ENCODE measurements around the gene SLC2A6.

Gene SLC2A6

GRCh38 chr9:133495327-133496293 lies 16.7 kb upstream of the SLC2A6 start:
- DNase-seq = no peak

GRCh38 chr9:133494636-133495326 lies 15.9 kb upstream of the SLC2A6 start:
- DNase-seq = no peak

GRCh38 chr9:133493845-133494540 lies 15.1 kb upstream of the SLC2A6 start:
- no peak for DNase-seq

GRCh38 chr9:133493428-133493827 lies 14.5 kb upstream of the SLC2A6 start:
- DNase-seq = no peak

GRCh38 chr9:133492061-133493021 lies 13.4 kb upstream of the SLC2A6 start:
- DNase-seq = no peak

GRCh38 chr9:133491656-133491925 lies 12.7 kb upstream of the SLC2A6 start:
- DNase-seq = no peak

- DNase-seq = no peak
These were observed 12.2 kb upstream of the SLC2A6 start for GRCh38 chr9:133490865-133491655.

- DNase-seq = no peak
These were observed 11.3 kb upstream of the SLC2A6 start for GRCh38 chr9:133490201-133490681.

GRCh38 chr9:133489253-133490190 lies 10.6 kb upstream of the SLC2A6 start:
- DNase-seq = no peak

GRCh38 chr9:133488686-133489252 lies 9.9 kb upstream of the SLC2A6 start:
- DNase-seq = no peak

- DNase-seq = no peak
These were observed 8.4 kb upstream of the SLC2A6 start for GRCh38 chr9:133487331-133487725.

GRCh38 chr9:133485531-133486260 lies 6.8 kb upstream of the SLC2A6 start:
- peak in 1 of 2 donors; percentile 36 for DNase-seq

- DNase-seq = no peak
These were observed 6.0 kb upstream of the SLC2A6 start for GRCh38 chr9:133484671-133485437.

- DNase-seq = no peak
These were observed 4.7 kb upstream of the SLC2A6 start for GRCh38 chr9:133483611-133484010.

GRCh38 chr9:133477992-133478850 lies 678 bp downstream of the SLC2A6 start:
- DNase-seq = no peak

GRCh38 chr9:133477461-133477860 lies 1.4 kb downstream of the SLC2A6 start:
- DNase-seq = no peak

GRCh38 chr9:133476941-133477340 lies 2.0 kb downstream of the SLC2A6 start:
- no peak for DNase-seq

Measured in bone marrow (tissue), 2 donors.